ENCODE results near the gene PRELID1.

PRELID1 gene

DNA sequence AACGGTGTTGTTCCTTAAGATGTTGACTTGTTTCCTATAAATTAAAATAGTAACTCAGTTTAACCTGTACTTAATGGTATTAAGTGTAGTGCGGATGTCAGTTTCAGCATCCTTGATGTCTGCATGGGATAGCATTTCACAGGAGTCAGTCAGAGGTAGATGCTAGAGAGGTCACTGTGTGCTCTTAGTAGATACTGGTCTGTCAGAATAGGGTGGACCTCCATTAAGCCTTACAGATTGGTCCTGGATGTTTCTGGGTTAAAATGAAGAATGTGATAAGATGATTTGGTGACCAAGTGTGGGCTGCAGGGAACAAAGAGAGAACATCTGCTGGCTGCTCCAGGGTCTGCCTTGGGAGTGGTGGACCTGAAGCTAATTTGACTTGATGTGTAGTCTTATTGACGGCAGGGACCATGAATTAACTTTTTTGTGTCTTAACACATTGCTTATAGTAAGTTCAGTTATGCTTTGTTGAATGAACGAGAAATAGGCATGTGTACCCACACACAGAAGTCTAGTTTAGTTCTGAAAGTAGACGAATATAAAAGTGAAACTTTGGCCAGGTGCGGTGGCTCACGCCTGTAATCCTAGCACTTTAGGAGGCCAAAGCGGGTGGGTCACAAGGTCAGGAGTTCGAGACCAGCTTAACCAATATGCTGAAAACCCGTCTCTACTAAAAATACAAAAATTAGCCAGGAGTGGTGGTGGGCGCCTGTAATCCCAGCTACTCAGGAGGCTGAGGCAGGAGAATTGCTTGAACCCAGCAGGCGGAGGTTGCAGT lies 12.6 kb upstream of the PRELID1 start:
- DNase-seq (ENCODE audit: low read depth) = no peak
- H3K4me3 ChIP-seq (replicated peaks; ENCODE audit: low read depth, low read length) = no peak overlapping the region
- no peak for TF ChIP-seq CTCF (IDR thresholded peaks at IDR 0.05; ENCODE audit: low read length, missing control alignments)

DNA sequence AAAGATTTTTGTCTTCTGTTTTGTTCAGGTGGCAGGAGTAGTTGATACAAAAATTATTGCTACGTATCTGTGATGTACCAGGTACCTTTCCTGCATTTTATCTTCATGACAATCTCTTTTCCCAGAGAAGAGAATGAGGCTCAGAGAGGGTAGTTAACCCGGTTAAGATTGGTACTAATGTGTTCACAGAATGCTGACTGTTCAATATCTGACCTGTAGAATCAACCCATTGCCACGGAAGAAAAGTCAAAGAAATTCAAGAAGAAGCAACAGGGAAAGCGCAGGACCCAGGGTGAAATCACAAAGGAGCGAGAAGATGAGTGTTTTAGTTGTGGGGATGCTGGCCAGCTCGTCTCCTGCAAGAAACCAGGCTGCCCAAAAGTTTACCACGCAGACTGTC lies 11.9 kb upstream of the PRELID1 start:
- no peak for DNase-seq (ENCODE audit: low read depth)
- TF ChIP-seq CTCF (IDR thresholded peaks at IDR 0.05; ENCODE audit: low read length, missing control alignments) = no peak
- no peak overlapping the region for H3K4me3 ChIP-seq (replicated peaks; ENCODE audit: low read depth, low read length)

DNA sequence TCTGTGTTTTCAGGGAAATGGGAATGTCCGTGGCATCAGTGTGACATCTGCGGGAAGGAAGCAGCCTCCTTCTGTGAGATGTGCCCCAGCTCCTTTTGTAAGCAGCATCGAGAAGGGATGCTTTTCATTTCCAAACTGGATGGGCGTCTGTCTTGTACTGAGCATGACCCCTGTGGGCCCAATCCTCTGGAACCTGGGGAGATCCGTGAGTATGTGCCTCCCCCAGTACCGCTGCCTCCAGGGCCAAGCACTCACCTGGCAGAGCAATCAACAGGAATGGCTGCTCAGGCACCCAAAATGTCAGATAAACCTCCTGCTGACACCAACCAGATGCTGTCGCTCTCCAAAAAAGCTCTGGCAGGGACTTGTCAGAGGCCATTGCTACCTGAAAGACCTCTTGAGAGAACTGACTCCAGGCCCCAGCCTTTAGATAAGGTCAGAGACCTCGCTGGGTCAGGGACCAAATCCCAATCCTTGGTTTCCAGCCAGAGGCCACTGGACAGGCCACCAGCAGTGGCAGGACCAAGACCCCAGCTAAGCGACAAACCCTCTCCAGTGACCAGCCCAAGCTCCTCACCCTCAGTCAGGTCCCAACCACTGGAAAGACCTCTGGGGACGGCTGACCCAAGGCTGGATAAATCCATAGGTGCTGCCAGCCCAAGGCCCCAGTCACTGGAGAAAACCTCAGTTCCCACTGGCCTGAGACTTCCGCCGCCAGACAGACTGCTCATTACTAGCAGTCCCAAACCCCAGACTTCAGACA lies 9.6 kb upstream of the PRELID1 start:
- no peak overlapping the region for H3K4me3 ChIP-seq (replicated peaks; ENCODE audit: low read depth, low read length)
- DNase-seq (ENCODE audit: low read depth) = no peak
- TF ChIP-seq CTCF (IDR thresholded peaks at IDR 0.05; ENCODE audit: low read length, missing control alignments) = no peak

- TF ChIP-seq CTCF (IDR thresholded peaks at IDR 0.05; ENCODE audit: low read length, missing control alignments) = no peak
- no peak overlapping the region for H3K4me3 ChIP-seq (replicated peaks; ENCODE audit: low read depth, low read length)
- DNase-seq (ENCODE audit: low read depth) = no peak
Observed at GRCh38 chr5:177294632-177295031, 9.0 kb upstream of the PRELID1 start.

DNA sequence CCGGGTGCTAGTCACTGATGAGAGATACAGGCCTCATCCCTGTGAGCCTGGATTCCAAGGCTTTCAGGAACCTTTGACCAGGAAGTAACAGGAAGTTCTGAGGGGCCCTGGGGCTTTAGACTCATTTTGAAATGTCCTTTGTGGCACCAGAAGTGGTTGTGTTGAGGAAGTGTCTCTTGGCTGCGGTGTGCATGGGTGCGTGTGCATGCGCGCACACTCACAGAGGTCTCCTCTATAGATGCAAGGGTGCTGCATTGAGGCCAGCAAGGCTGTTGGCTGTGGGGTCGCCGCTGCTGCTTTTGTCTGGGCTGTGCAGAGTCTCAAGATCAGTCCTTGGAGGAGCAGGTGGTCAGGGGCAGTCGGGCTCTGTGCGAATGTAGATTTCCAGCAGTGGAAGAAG lies 7.7 kb upstream of the PRELID1 start:
- no peak for TF ChIP-seq CTCF (IDR thresholded peaks at IDR 0.05; ENCODE audit: low read length, missing control alignments)
- DNase-seq (ENCODE audit: low read depth) = no peak
- no peak overlapping the region for H3K4me3 ChIP-seq (replicated peaks; ENCODE audit: low read depth, low read length)

DNA sequence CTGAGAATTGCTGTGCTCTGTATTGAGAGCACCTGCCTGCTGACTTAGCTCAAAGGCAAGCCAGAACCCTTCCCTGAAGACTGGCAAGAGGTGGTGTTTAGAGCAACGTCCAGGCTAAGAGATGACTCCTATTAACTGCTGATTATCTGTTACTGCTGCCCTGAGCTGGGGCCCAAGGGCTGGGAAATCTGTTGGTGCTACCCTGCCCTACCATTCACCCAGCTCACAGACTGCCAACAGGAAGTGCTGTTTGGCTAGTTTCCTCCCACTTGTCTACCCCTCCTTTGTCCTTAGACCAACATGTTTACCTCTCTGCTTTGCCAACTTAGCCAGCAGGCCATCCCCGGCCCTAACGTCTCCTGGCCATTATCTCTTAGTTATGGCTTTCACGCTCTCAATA lies 7.0 kb upstream of the PRELID1 start:
- DNase-seq (ENCODE audit: low read depth) = peak; percentile 20
- TF ChIP-seq CTCF (IDR thresholded peaks at IDR 0.05; ENCODE audit: low read length, missing control alignments) = no peak
- no peak overlapping the region for H3K4me3 ChIP-seq (replicated peaks; ENCODE audit: low read depth, low read length)

Measured in fibroblast of pulmonary artery (primary cell).